Activated naive CD8-positive, alpha-beta T cell (primary cell): ENCODE results near the gene ZNF391.

ENCODE experiments used
- H3K27ac Mint-ChIP-seq: one replicate; pipeline ENCODE4 v1.8.0; 2021; ENCODE audit warnings: mixed read lengths
- H3K27me3 Mint-ChIP-seq: one replicate; pipeline ENCODE4 v1.8.0; 2021; ENCODE audit warnings: mixed read lengths
- H3K36me3 Mint-ChIP-seq: one replicate; pipeline ENCODE4 v1.8.0; 2021; ENCODE audit warnings: mixed read lengths
- H3K4me1 Mint-ChIP-seq: one replicate; pipeline ENCODE4 v1.8.0; 2021; ENCODE audit warnings: low read depth, mixed read lengths
- H3K4me3 Mint-ChIP-seq: one replicate; pipeline ENCODE4 v1.8.0; 2021; ENCODE audit warnings: mild to moderate bottlenecking, mixed read lengths
- H3K9me3 Mint-ChIP-seq: one replicate; pipeline ENCODE4 v1.8.0; 2021; ENCODE audit warnings: low read depth, mixed read lengths

Gene ZNF391

DNA sequence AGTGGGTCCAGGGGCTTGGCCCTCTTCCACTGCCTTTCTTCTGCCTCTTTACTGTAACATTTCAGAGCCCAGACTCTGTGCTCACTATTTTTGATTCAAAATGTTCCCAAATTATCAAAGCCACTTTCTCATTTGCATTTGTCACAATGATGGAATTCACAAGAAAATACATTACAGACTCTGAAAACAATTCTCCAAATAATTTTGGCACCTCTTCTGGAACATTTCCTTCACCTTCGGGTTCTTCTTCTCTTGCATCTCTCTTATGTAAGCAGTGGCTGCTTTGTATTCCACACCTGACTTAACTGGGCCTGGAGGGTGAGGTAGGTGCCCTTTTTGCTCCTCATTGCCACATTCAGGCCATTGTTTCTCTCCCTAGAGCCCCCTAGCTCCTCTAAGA is 54.4 kb downstream of the ZNF391 start:
- H3K9me3 Mint-ChIP-seq: peaks cover 12% of the 10 kb centered on the region

GRCh38 chr6:27448456-27448855 is 59.9 kb downstream of the ZNF391 start:
- Mint-ChIP-seq H3K4me3 (no peak overlapping the region), H3K27me3 (no peaks in the 10 kb centered on the region), H3K27ac (no peak overlapping the region), H3K4me1 (no peaks in the 10 kb centered on the region), H3K9me3 (peaks cover 29% of the 10 kb centered on the region), H3K36me3 (peaks cover 60% of the 10 kb centered on the region)

More for the DNA sequence above, 54.4 kb downstream of the ZNF391 start:
- Mint-ChIP-seq H3K36me3 (peaks cover 23% of the 10 kb centered on the region), H3K4me3 (no peak overlapping the region), H3K27me3 (no peaks in the 10 kb centered on the region), H3K27ac (no peak overlapping the region), H3K4me1 (no peaks in the 10 kb centered on the region)

DNA sequence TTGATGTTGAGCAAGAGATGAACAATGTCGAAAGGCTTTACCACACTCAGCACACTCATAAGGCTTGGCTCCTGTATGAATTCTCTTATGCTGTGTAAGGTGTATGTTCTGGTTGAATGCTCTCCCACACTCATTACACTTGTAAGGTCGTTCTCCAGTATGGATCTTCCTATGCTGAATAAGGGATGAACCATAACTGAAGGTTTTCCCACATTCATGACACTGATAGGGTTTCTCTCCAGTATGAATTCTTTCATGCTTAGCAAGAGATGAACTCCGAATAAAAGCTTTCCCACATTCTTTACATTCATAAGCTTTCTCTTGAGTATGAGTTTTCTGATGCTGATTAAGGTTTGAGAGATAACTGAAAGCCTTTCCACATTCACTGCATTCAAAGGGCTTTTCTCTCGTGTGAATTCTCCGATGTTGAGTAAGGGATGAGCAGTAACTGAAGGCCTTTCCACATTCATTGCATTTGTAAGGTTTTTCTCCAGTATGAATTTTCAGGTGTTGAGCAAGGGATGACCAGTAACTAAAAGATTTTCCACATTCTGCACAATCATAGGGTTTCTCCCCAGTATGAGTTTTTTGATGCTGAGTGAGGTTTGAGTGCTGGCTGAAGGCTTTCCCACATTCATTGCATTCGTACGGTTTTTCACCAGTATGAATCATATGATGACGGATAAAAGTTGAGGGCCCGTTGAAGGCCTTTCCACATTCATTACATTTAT is 63.3 kb downstream of the ZNF391 start:
- Mint-ChIP-seq H3K36me3 (peaks cover 82% of the 10 kb centered on the region), H3K27ac (no peak overlapping the region), H3K27me3 (no peaks in the 10 kb centered on the region), H3K4me3 (peak overlapping the region; percentile 23), H3K4me1 (no peaks in the 10 kb centered on the region), H3K9me3 (peaks cover 58% of the 10 kb centered on the region)

DNA sequence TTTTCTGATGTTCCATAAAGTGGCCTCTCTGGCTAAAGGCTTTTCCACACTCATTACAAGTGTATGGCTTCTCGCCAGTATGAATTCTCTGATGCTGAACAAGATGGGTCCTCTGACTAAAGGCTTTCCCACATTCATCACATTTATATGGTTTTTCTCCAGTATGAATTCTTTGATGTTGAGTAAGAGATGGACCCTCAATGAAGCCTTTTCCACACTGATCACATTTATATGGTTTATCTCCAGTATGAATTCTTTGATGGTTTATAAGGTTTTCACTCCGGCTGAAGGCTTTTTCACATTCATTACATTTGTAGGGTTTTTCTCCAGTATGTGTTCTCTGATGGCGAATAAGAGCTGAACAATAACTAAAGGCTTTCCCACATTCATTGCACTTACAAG is 63.9 kb downstream of the ZNF391 start:
- H3K36me3 Mint-ChIP-seq: peaks cover 87% of the 10 kb centered on the region
- H3K9me3 Mint-ChIP-seq: peaks cover 65% of the 10 kb centered on the region
- H3K4me3 Mint-ChIP-seq: no peak overlapping the region
- no peaks in the 10 kb centered on the region for H3K27me3 Mint-ChIP-seq
- H3K4me1 Mint-ChIP-seq: no peaks in the 10 kb centered on the region
- H3K27ac Mint-ChIP-seq: no peak overlapping the region
